ENCODE measurements around the gene VPS11.

DNA sequence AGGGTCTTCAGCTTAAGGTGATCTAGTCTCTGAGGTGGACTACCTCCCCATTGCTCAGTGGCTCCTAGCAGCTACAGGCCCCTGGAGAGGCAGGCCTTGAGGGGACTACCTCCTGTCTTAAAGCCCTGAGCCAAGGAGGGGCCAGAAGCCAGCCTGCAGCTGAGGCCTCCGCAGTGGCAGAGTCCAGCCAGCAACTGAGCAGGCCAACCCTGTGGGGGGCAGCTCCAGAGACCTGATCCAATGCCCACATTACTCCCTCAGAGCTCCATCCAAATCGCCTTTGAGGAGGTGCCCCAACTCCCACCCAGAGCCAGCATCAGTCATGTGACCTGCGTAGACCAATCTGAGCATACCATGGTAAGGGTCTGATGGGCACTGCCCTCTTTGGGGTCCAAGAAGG lies 42.2 kb downstream of the VPS11 start:
- TF ChIP-seq, protein P1, sequence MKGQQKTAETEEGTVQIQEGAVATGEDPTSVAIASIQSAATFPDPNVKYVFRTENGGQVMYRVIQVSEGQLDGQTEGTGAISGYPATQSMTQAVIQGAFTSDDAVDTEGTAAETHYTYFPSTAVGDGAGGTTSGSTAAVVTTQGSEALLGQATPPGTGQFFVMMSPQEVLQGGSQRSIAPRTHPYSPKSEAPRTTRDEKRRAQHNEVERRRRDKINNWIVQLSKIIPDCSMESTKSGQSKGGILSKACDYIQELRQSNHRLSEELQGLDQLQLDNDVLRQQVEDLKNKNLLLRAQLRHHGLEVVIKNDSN (CRISPR knock-in tag; IDR thresholded peaks at IDR 0.05) = no peak
- TF ChIP-seq, protein P2, sequence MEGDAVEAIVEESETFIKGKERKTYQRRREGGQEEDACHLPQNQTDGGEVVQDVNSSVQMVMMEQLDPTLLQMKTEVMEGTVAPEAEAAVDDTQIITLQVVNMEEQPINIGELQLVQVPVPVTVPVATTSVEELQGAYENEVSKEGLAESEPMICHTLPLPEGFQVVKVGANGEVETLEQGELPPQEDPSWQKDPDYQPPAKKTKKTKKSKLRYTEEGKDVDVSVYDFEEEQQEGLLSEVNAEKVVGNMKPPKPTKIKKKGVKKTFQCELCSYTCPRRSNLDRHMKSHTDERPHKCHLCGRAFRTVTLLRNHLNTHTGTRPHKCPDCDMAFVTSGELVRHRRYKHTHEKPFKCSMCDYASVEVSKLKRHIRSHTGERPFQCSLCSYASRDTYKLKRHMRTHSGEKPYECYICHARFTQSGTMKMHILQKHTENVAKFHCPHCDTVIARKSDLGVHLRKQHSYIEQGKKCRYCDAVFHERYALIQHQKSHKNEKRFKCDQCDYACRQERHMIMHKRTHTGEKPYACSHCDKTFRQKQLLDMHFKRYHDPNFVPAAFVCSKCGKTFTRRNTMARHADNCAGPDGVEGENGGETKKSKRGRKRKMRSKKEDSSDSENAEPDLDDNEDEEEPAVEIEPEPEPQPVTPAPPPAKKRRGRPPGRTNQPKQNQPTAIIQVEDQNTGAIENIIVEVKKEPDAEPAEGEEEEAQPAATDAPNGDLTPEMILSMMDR (IDR thresholded peaks at IDR 0.05) = no peak
- TF ChIP-seq ZNF317 (CRISPR knock-in tag; IDR thresholded peaks at IDR 0.05; ENCODE audit: borderline replicate concordance, low read depth) = no peak
- TF ChIP-seq, protein P3, sequence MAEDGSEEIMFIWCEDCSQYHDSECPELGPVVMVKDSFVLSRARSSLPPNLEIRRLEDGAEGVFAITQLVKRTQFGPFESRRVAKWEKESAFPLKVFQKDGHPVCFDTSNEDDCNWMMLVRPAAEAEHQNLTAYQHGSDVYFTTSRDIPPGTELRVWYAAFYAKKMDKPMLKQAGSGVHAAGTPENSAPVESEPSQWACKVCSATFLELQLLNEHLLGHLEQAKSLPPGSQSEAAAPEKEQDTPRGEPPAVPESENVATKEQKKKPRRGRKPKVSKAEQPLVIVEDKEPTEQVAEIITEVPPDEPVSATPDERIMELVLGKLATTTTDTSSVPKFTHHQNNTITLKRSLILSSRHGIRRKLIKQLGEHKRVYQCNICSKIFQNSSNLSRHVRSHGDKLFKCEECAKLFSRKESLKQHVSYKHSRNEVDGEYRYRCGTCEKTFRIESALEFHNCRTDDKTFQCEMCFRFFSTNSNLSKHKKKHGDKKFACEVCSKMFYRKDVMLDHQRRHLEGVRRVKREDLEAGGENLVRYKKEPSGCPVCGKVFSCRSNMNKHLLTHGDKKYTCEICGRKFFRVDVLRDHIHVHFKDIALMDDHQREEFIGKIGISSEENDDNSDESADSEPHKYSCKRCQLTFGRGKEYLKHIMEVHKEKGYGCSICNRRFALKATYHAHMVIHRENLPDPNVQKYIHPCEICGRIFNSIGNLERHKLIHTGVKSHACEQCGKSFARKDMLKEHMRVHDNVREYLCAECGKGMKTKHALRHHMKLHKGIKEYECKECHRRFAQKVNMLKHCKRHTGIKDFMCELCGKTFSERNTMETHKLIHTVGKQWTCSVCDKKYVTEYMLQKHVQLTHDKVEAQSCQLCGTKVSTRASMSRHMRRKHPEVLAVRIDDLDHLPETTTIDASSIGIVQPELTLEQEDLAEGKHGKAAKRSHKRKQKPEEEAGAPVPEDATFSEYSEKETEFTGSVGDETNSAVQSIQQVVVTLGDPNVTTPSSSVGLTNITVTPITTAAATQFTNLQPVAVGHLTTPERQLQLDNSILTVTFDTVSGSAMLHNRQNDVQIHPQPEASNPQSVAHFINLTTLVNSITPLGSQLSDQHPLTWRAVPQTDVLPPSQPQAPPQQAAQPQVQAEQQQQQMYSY (CRISPR knock-in tag; IDR thresholded peaks at IDR 0.05) = no peak

All from WTC11 (cell line).